Heart left ventricle (tissue), 13 donors: ENCODE data around the gene ABHD12B.

Experiments
- CTCF ChIP-seq, 12 donors: fragments of 200-600 bp; sonication (generic) in 4 of 12; IDR thresholded peaks; one replicate each; pipeline versions ENCODE4 v1.5.0 to v1.8.0; 2018 to 2022; ENCODE audit warnings: antibody characterized with exemption in 12 of 12, mild to moderate bottlenecking in 5 of 12
- POLR2A ChIP-seq, 2 donors: fragments of 450-650 bp; IDR thresholded peaks; one replicate each; pipeline ENCODE4 v1.6.1; 2017; ENCODE audit warnings: antibody characterized with exemption in 2 of 2, mild to moderate bottlenecking in 2 of 2, moderate library complexity in 2 of 2
- donor health status: ischemic (EF 13 %, LVEDD 7.1; RV severe dilation, severe dysfunction).
- donor health status: DM: no; HTN: yes; CAD: no.
- donor health status: DM: no; HTN: no; CAD: no.
- donor health status: ischemic (EF 25% LVEDD 6.9; RV normal size, moderate dysfunction).
- donor health status: ischemic (EF 25% LVEDD 5.7; RV mildly dilated, moderate dysfunction).
- donor health status: ischemic (EF 35%, LVEDD 5.7; RV mildly dilated, moderate dysfunction).
- donor health status: nonischemic (EF 11% LVEDD 7.7; RV severe dilation, severe dysfunction).
- donor health status: DM: yes; HTN: yes; CAD: no.
- donor health status: PGD.
- donor health status: ischemic (EF 29% LVEDD 5.4; RV normal size, mild dysfunction).
- donor health status: nonischemic (EF 23%, LVEDD 6.1; RV moderate dilation, normal function).

- TF ChIP-seq CTCF (IDR thresholded peaks at IDR 0.05): no peak
- TF ChIP-seq POLR2A (IDR thresholded peaks at IDR 0.05): no peak
These were observed 37.0 kb upstream of the ABHD12B start for GRCh38 chr14:50834802-50835276.
